HG03159 (cell line): ENCODE data around the gene LTB.

Source experiments
- ATAC-seq: cut with Tn5 transposase; IDR thresholded peaks from one replicate; pipeline ENCODE4 v1.9.1; 2021; ENCODE audit warnings: mild to moderate bottlenecking, moderate library complexity; ENCODE audit not compliant: unreplicated experiment

Gene LTB

GRCh38 chr6:31531771-31532643 lies 50.2 kb downstream of the LTB start:
- ATAC-seq: no peak

GRCh38 chr6:31531162-31531561 lies 51.1 kb downstream of the LTB start:
- no peak for ATAC-seq

- no peak for ATAC-seq
These were observed 51.6 kb downstream of the LTB start for GRCh38 chr6:31530659-31531058.
